ENCODE data around the gene ASXL1. TPM values are rescaled to one million over a fixed set of nuclear protein-coding genes. Genes with fewer than 3 reads are reported as not detected.

Gene ASXL1
- total and polyA plus RNA-seq, 4 donors = 24.2 to 96.4 (median 44.4) TPM

- TF ChIP-seq CTCF (IDR thresholded peaks at IDR 0.05; ENCODE audit: control extremely low read depth, extremely low read depth) = no peak
- 95 to 97% methylated on average over 12 of the region's 12 CpGs for WGBS, 2 donors
- Histone ChIP-seq H3K27me3 (ENCODE audit: control insufficient read depth in 3 of 3, insufficient read depth in 3 of 3, low read length in 2 of 3) (no peaks in the 10 kb centered on the region), H3K4me1 (ENCODE audit: control insufficient read depth in 5 of 5, insufficient read depth in 5 of 5, low read length in 5 of 5) (peaks cover 0 to 4% (median 0%) of the 10 kb centered on the region in 5 donors), H3K36me3 (ENCODE audit: control insufficient read depth in 4 of 4, insufficient read depth in 4 of 4, low read length in 4 of 4) (peaks cover 48 to 65% (median 54%) of the 10 kb centered on the region in 4 donors), H3K4me3 (no peak overlapping the region), H3K27ac (ENCODE audit: low read depth in 1 of 2, low read length in 1 of 2) (no peak overlapping the region), H3K9ac (ENCODE audit: insufficient read depth in 1 of 2, low read length in 2 of 2) (no peak overlapping the region), H3K9me3 (ENCODE audit: control insufficient read depth in 4 of 4, insufficient read depth in 3 of 4, low read length in 3 of 4) (no peaks in the 10 kb centered on the region)
- DNase-seq (no peak), ATAC-seq (ENCODE audit: insufficient read depth, low FRiP score) (no peak)
These were observed 73.3 kb downstream of the ASXL1 start for GRCh38 chr20:32431457-32431856.

- no peak for TF ChIP-seq CTCF (IDR thresholded peaks at IDR 0.05; ENCODE audit: control extremely low read depth, extremely low read depth)
- Histone ChIP-seq H3K9me3 (ENCODE audit: control insufficient read depth in 4 of 4, insufficient read depth in 3 of 4, low read length in 3 of 4) (peaks cover 0 to 2% (median 0%) of the 10 kb centered on the region in 4 donors), H3K4me1 (ENCODE audit: control insufficient read depth in 5 of 5, insufficient read depth in 5 of 5, low read length in 5 of 5) (peaks cover 0 to 4% (median 0%) of the 10 kb centered on the region in 5 donors), H3K36me3 (ENCODE audit: control insufficient read depth in 4 of 4, insufficient read depth in 4 of 4, low read length in 4 of 4) (peaks cover 46 to 73% (median 61%) of the 10 kb centered on the region in 4 donors), H3K4me3 (no peak overlapping the region), H3K27me3 (ENCODE audit: control insufficient read depth in 3 of 3, insufficient read depth in 3 of 3, low read length in 2 of 3) (no peaks in the 10 kb centered on the region), H3K27ac (ENCODE audit: low read depth in 1 of 2, low read length in 1 of 2) (no peak overlapping the region), H3K9ac (ENCODE audit: insufficient read depth in 1 of 2, low read length in 2 of 2) (no peak overlapping the region)
- no peak for ATAC-seq (ENCODE audit: insufficient read depth, low FRiP score)
- WGBS, 2 donors = 54 to 64% methylated on average over 2 of the region's 2 CpGs
- DNase-seq = no peak
These were observed 74.1 kb downstream of the ASXL1 start for GRCh38 chr20:32432277-32432676.

- no peak overlapping the region for H3K4me3 ChIP-seq
- peaks cover 0 to 4% (median 0%) of the 10 kb centered on the region in 5 donors for H3K4me1 ChIP-seq (ENCODE audit: control insufficient read depth in 5 of 5, insufficient read depth in 5 of 5, low read length in 5 of 5)
- H3K27me3 ChIP-seq (ENCODE audit: control insufficient read depth in 3 of 3, insufficient read depth in 3 of 3, low read length in 2 of 3) = no peaks in the 10 kb centered on the region
- H3K36me3 ChIP-seq (ENCODE audit: control insufficient read depth in 4 of 4, insufficient read depth in 4 of 4, low read length in 4 of 4) = peaks cover 39 to 78% (median 64%) of the 10 kb centered on the region in 4 donors
- no peak overlapping the region for H3K9ac ChIP-seq (ENCODE audit: insufficient read depth in 1 of 2, low read length in 2 of 2)
- H3K9me3 ChIP-seq (ENCODE audit: control insufficient read depth in 4 of 4, insufficient read depth in 3 of 4, low read length in 3 of 4) = peaks cover 0 to 2% (median 0%) of the 10 kb centered on the region in 4 donors
- no peak for TF ChIP-seq CTCF (IDR thresholded peaks at IDR 0.05; ENCODE audit: control extremely low read depth, extremely low read depth)
- WGBS, 2 donors = 76 to 83% methylated on average over 20 of the region's 20 CpGs
- ATAC-seq (ENCODE audit: insufficient read depth, low FRiP score) (no peak), DNase-seq (peak in 1 of 3 donors; percentile 27)
- H3K27ac ChIP-seq (ENCODE audit: low read depth in 1 of 2, low read length in 1 of 2) = peak overlapping the region; percentile 28 to 54
These were observed 75.3 kb downstream of the ASXL1 start for GRCh38 chr20:32433311-32434021.

Data from lung (tissue), 12 donors.